ENCODE measurements around the gene TBX3.

The TBX3 gene

DNA sequence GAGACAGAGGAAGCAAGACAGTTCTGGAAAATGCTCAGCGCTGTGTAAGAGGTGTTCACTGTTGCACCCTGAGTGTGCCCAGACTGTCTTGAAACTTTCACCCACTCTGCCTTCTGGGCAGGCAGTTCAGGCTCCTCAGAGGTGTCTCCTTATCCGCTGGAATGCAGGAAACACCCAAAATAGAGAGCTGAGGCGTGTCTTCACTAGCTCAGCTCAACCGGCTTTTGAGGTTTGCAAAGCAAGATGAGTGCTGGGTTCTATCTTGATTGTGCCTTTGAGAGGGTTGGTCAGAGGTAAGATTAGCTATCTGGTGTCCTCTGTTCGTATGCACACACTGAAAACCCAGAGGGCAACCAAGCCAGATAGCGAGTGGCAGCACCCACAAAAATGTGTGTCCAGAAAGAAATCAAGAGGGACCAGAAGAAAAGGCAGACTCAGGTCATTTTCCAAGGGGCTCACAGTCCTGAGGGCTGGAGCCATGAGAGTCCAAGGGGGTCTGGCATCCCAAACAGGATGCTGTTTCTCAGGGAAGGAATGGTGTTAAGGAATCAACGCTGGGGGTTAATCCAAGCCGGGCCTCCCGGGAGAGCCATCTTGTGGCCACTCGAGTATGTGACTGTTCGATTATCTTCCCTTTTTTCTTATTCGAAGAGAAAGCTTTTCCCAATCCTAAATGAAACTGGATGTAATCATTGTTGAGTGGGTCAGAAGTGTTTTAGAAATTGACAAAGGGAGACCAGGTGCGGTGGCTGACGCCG lies 47.1 kb downstream of the TBX3 start:
- H3K36me3 ChIP-seq (ENCODE audit: control insufficient read depth in 1 of 2, insufficient read depth in 2 of 2, low read length in 2 of 2), result no peaks in the 10 kb centered on the region
- no peak overlapping the region for H3K27ac ChIP-seq (ENCODE audit: low read length)
- H3K9me3 ChIP-seq (ENCODE audit: control insufficient read depth in 1 of 2, low read length in 2 of 2), result no peaks in the 10 kb centered on the region

DNA sequence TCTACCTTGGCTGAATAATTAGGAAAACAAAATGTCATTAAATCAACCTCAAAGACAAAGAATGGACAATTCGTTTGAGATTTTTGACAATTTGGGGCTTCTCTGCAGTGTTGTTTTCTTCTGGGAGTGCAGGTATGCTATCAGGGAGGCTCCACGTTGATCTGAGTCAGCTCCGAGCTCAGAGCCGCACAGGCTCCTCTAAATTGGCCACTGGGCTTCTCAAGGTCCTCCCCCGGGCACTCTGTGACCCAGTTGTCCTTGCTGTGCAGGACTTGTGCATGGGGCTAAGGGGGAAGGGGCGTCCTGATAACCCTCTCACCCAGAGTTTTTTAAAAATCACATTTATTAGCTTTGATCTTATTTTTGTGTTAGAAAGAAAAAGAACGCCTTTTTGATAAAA lies 52.7 kb downstream of the TBX3 start:
- Histone ChIP-seq H3K9me3 (ENCODE audit: control insufficient read depth in 1 of 2, low read length in 2 of 2) (no peaks in the 10 kb centered on the region), H3K27me3 (ENCODE audit: low read depth, low read length) (no peaks in the 10 kb centered on the region), H3K4me1 (ENCODE audit: control insufficient read depth in 1 of 2, insufficient read depth in 2 of 2, low read length in 2 of 2) (no peaks in the 10 kb centered on the region), H3K27ac (ENCODE audit: low read length) (no peak overlapping the region), H3K36me3 (ENCODE audit: control insufficient read depth in 1 of 2, insufficient read depth in 2 of 2, low read length in 2 of 2) (no peaks in the 10 kb centered on the region), H3K4me3 (ENCODE audit: low read depth in 1 of 2, low read length in 2 of 2) (no peak overlapping the region)

More for the DNA sequence above, 47.1 kb downstream of the TBX3 start:
- Histone ChIP-seq H3K4me1 (ENCODE audit: control insufficient read depth in 1 of 2, insufficient read depth in 2 of 2, low read length in 2 of 2) (no peaks in the 10 kb centered on the region), H3K4me3 (ENCODE audit: low read depth in 1 of 2, low read length in 2 of 2) (no peak overlapping the region), H3K27me3 (ENCODE audit: low read depth, low read length) (no peaks in the 10 kb centered on the region)

DNA sequence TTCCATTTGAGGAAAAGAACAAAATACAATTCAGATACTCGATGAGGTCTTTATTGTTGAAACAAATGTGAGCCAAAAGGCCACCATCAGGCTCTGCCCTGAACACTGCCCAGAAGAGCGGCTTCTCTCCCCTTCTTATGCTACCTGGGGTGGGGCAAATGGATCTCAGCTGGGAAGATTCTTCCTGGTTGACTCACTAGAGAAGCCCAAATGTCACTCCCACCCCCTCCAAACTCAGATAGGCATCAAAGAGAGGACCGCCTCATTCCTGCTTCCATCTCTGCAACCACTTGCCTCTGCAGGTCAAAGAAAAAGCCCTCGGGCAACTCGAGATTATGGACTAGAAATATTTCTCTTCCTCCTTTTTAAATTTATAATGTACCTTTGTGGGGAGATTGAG lies 55.8 kb downstream of the TBX3 start:
- Histone ChIP-seq H3K27me3 (ENCODE audit: low read depth, low read length) (no peaks in the 10 kb centered on the region), H3K36me3 (ENCODE audit: control insufficient read depth in 1 of 2, insufficient read depth in 2 of 2, low read length in 2 of 2) (no peaks in the 10 kb centered on the region), H3K4me3 (ENCODE audit: low read depth in 1 of 2, low read length in 2 of 2) (no peak overlapping the region), H3K4me1 (ENCODE audit: control insufficient read depth in 1 of 2, insufficient read depth in 2 of 2, low read length in 2 of 2) (no peaks in the 10 kb centered on the region), H3K27ac (ENCODE audit: low read length) (no peak overlapping the region), H3K9me3 (ENCODE audit: control insufficient read depth in 1 of 2, low read length in 2 of 2) (no peaks in the 10 kb centered on the region)

DNA sequence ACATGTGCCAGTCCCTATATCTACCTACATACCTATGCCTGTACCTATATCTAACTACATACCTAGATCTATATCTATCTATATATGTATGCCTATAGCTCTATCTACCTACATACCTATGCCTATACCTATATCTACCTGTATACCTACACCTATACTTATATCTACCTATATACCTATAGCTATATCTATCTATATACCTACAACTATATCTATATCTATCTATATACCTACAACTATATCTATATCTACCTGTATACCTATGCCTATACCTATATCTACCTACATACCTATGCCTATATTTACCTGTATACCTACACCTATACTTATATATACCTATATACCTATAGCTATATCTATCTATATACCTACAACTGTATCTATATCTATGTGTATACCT lies 56.6 kb downstream of the TBX3 start:
- no peaks in the 10 kb centered on the region for H3K27me3 ChIP-seq (ENCODE audit: low read depth, low read length)
- H3K36me3 ChIP-seq (ENCODE audit: control insufficient read depth in 1 of 2, insufficient read depth in 2 of 2, low read length in 2 of 2), result no peaks in the 10 kb centered on the region
- no peaks in the 10 kb centered on the region for H3K9me3 ChIP-seq (ENCODE audit: control insufficient read depth in 1 of 2, low read length in 2 of 2)
- H3K4me3 ChIP-seq (ENCODE audit: low read depth in 1 of 2, low read length in 2 of 2), result no peak overlapping the region
- no peaks in the 10 kb centered on the region for H3K4me1 ChIP-seq (ENCODE audit: control insufficient read depth in 1 of 2, insufficient read depth in 2 of 2, low read length in 2 of 2)
- H3K27ac ChIP-seq (ENCODE audit: low read length), result no peak overlapping the region

DNA sequence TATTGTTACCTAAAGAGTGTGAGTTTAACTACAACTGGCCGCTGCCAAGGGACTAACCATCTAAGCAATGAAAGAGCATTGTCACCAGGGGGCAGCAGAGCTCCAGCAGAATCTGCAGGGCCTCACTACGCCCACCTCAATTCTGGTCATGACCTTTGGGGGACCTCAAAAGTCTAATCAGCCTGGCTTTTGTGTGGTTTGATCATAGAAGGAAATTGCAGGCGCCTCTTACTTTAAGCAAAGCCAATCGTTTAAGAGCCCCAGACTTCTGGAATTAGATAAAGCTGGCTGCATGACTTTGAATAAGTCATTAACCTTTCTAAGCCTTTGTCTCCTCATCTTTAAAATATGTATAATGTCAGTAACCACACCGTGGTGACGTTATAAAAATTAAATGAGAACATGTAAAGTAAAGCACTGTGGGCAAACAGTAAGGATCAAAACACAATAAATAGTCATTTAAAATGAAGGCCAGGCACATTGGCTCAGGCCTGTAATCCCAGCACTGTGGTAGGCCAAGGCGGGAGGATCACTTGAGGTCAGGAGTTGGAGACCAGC lies 58.6 kb downstream of the TBX3 start:
- no peak overlapping the region for H3K27ac ChIP-seq (ENCODE audit: low read length)
- no peaks in the 10 kb centered on the region for H3K4me1 ChIP-seq (ENCODE audit: control insufficient read depth in 1 of 2, insufficient read depth in 2 of 2, low read length in 2 of 2)
- H3K27me3 ChIP-seq (ENCODE audit: low read depth, low read length), result no peaks in the 10 kb centered on the region

DNA sequence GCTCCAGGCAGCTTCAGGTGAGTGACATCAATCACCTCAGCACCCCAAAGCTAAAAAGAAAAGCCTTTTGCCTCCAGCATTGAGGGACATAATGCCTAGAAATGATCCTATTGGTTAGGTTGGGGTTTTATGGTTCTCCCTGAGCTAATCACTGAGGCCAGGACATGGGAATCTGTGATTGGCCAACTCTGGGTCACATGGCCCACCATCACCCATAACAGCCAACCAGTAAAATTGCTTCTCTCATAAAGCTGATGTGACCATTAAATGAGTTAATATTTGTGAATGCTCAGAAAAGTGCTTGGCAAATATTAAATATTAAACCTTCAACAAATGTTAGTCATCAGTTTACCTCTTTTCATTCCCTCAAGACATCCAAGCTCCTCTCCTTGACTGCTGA lies 60.2 kb downstream of the TBX3 start:
- no peaks in the 10 kb centered on the region for H3K9me3 ChIP-seq (ENCODE audit: control insufficient read depth in 1 of 2, low read length in 2 of 2)
- H3K27ac ChIP-seq (ENCODE audit: low read length), result no peak overlapping the region
- no peaks in the 10 kb centered on the region for H3K27me3 ChIP-seq (ENCODE audit: low read depth, low read length)
- no peaks in the 10 kb centered on the region for H3K36me3 ChIP-seq (ENCODE audit: control insufficient read depth in 1 of 2, insufficient read depth in 2 of 2, low read length in 2 of 2)
- no peak overlapping the region for H3K4me3 ChIP-seq (ENCODE audit: low read depth in 1 of 2, low read length in 2 of 2)
- H3K4me1 ChIP-seq (ENCODE audit: control insufficient read depth in 1 of 2, insufficient read depth in 2 of 2, low read length in 2 of 2), result no peaks in the 10 kb centered on the region

More for the DNA sequence above, 58.6 kb downstream of the TBX3 start:
- H3K4me3 ChIP-seq (ENCODE audit: low read depth in 1 of 2, low read length in 2 of 2), result no peak overlapping the region
- H3K9me3 ChIP-seq (ENCODE audit: control insufficient read depth in 1 of 2, low read length in 2 of 2), result no peaks in the 10 kb centered on the region
- H3K36me3 ChIP-seq (ENCODE audit: control insufficient read depth in 1 of 2, insufficient read depth in 2 of 2, low read length in 2 of 2), result no peaks in the 10 kb centered on the region
